ENCODE data around the gene SLC35A4. TPM values are rescaled to one million over a fixed set of nuclear protein-coding genes. Genes with fewer than 3 reads are reported as not detected.

SLC35A4 gene
- polyA plus RNA-seq, 1 donor (not counting 4 experiments of a cell fraction or from before 2014, with no cell fraction given): 63.1 TPM

GRCh38 chr5:140546851-140547507 is 17.6 kb upstream of the SLC35A4 start:
- TF ChIP-seq CTCF (optimal IDR thresholded peaks at IDR 0.05 in 1 of 3, IDR thresholded peaks at IDR 0.05 in 1 of 3, conservative IDR thresholded peaks at IDR 0.05 in 1 of 3; ENCODE audit: extremely low read depth in 1 of 3, insufficient read depth in 2 of 3, low read length in 3 of 3): no peak
- Histone ChIP-seq H3K79me2 (ENCODE audit: control insufficient read depth, insufficient read depth, low read length) (peaks cover 3% of the 10 kb centered on the region), H3K4me2 (ENCODE audit: control insufficient read depth, extremely low read depth, insufficient read depth, low read depth, low read length) (peak overlapping the region; percentile 57), H3K27me3 (ENCODE audit: control insufficient read depth, extremely low read depth, insufficient read depth, low read length) (no peaks in the 10 kb centered on the region), H3K36me3 (ENCODE audit: control insufficient read depth in 2 of 2, extremely low read depth in 1 of 2, insufficient read depth in 2 of 2, low read length in 2 of 2) (peaks cover 23 to 26% of the 10 kb centered on the region in 2 experiments), H2AFZ (ENCODE audit: control insufficient read depth, low read length) (no peak overlapping the region), H4K20me1 (ENCODE audit: control insufficient read depth, extremely low read depth, insufficient read depth, low read length) (no peaks in the 10 kb centered on the region), H3K9ac (ENCODE audit: control insufficient read depth, extremely low read depth, insufficient read depth, low read length) (peak overlapping the region; percentile 59), H3K9me3 (ENCODE audit: control insufficient read depth, low read depth, low read length) (no peaks in the 10 kb centered on the region), H3K9me1 (ENCODE audit: control insufficient read depth, extremely low read depth, insufficient read depth, low read length) (no peaks in the 10 kb centered on the region), H3K4me1 (ENCODE audit: control insufficient read depth, extremely low read depth, insufficient read depth, low read length) (peaks cover 14% of the 10 kb centered on the region), H3K4me3 (ENCODE audit: control insufficient read depth in 2 of 3, extremely low read depth in 1 of 3, insufficient read depth in 2 of 3, low read depth in 1 of 3, low read length in 3 of 3) (peak overlapping the region in 1 of 3 experiments; percentile 58), H3K27ac (ENCODE audit: control insufficient read depth, insufficient read depth, low read length) (peak overlapping the region; percentile 42)
- FAIRE-seq (no peak), DNase-seq (ENCODE audit: low read depth, low spot score) (no peak)
- dilution Hi-C loops (cut with MboI; ENCODE audit: extremely low pct_ligation_motif_present, low sequenced_read_pairs): no loop called here

- Histone ChIP-seq H3K79me2 (ENCODE audit: control insufficient read depth, insufficient read depth, low read length) (peaks cover 5% of the 10 kb centered on the region), H4K20me1 (ENCODE audit: control insufficient read depth, extremely low read depth, insufficient read depth, low read length) (no peaks in the 10 kb centered on the region), H3K4me3 (ENCODE audit: control insufficient read depth in 2 of 3, extremely low read depth in 1 of 3, insufficient read depth in 2 of 3, low read depth in 1 of 3, low read length in 3 of 3) (peak within 1 kb of the TSS in 2 of 3 experiments; percentile 27 to 58), H3K36me3 (ENCODE audit: control insufficient read depth in 2 of 2, extremely low read depth in 1 of 2, insufficient read depth in 2 of 2, low read length in 2 of 2) (peaks cover 24 to 27% of the 10 kb centered on the region in 2 experiments), H3K9ac (ENCODE audit: control insufficient read depth, extremely low read depth, insufficient read depth, low read length) (peak within 1 kb of the TSS; percentile 59), H2AFZ (ENCODE audit: control insufficient read depth, low read length) (peak within 1 kb of the TSS; percentile 10), H3K9me1 (ENCODE audit: control insufficient read depth, extremely low read depth, insufficient read depth, low read length) (no peaks in the 10 kb centered on the region), H3K27ac (ENCODE audit: control insufficient read depth, insufficient read depth, low read length) (peak within 1 kb of the TSS; percentile 42), H3K4me1 (ENCODE audit: control insufficient read depth, extremely low read depth, insufficient read depth, low read length) (peaks cover 14% of the 10 kb centered on the region), H3K9me3 (ENCODE audit: control insufficient read depth, low read depth, low read length) (no peaks in the 10 kb centered on the region), H3K27me3 (ENCODE audit: control insufficient read depth, extremely low read depth, insufficient read depth, low read length) (no peaks in the 10 kb centered on the region), H3K4me2 (ENCODE audit: control insufficient read depth, extremely low read depth, insufficient read depth, low read depth, low read length) (peak within 1 kb of the TSS; percentile 57)
- DNase-seq (ENCODE audit: low read depth, low spot score): peak; percentile 56
- peak; percentile 87 for FAIRE-seq
- TF ChIP-seq EZH2 (IDR thresholded peaks at IDR 0.05; ENCODE audit: low read length) (no peak), CTCF (optimal IDR thresholded peaks at IDR 0.05 in 1 of 3, IDR thresholded peaks at IDR 0.05 in 1 of 3, conservative IDR thresholded peaks at IDR 0.05 in 1 of 3; ENCODE audit: extremely low read depth in 1 of 3, insufficient read depth in 2 of 3, low read length in 3 of 3) (peak; percentile 43 to 81 (median 54))
- dilution Hi-C loops (cut with MboI; ENCODE audit: extremely low pct_ligation_motif_present, low sequenced_read_pairs): no loop called here
Measured at GRCh38 chr5:140547508-140548299, 16.9 kb upstream of the SLC35A4 start, which contains the start of gene EIF4EBP3. EIF4EBP3 (plus strand) TSS chr5:140547662; CDS start chr5:140547738, 76 bp downstream.
